Stimulated activated CD4-positive, alpha-beta T cell treated with anti-CD3 and anti-CD28 coated beads, Interleukin-12 subunit alpha, Interleukin-12 subunit beta, amount 100 ng/mL, for 24 hours (primary cell): ENCODE measurements around the gene CMTM8.
A peak's percentile ranks its signal among the peaks of the same experiment; 100 is the strongest.

Experiments
- DNase-seq, 2 experiments: peaks; one replicate each; pipeline ENCODE4 v3.0.0-alpha.2; 2020; ENCODE audit warnings: low read depth in 2 of 2

Gene CMTM8

DNA sequence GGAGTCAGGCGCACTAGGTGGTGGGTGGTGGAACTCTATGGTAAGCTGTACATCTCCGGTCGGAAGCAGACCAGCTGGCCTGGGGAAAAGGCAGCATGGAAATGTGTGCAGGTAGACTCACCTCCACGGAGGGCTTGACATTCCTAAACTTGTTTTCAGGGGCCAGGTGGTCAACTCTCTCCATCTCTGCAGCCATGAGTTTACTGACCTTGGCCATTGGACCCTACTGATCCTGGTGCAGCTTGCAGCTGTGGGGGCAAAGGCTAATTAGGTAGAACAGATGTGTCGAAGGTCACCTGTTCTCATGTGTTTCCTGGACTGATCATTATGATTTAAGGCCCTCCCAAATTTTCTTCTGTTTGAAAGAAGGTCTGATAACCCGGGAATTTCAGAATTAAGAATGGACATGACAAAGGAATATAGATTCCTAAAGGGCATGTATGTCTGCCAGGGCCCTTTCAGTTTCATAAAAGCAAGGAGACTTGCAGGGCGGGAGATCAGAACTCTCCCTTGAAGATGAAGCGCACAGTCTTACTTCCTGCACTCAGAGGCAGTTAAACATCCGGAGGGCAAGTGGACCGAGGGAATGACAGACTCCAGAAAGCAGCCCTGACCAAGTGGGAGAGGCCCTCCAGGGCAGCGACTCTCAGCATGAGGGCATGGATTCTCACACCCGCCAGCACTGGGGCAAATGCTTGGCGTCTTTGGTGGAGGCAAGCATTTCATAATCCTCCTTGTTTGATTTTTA is 97.1 kb downstream of the CMTM8 start:
- DNase-seq, result no peak

DNA sequence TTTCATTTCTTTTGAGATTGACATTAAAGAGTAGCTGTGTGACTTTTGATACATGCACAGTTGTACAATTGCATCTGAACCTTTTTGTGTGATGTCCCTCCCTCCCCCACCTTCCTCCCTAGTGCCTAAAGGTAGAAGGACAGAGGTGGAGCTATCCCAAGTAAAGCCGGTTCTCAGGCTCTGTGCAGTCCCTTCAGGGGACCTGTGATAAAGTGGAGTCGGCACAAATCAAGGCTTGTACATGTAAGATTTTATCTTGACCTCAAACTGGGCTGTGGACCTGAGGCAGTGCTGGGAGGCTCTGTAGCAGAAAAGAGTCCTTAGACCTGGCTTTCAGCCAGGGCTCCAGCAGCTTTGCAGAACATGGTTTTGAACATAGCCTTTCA is 97.6 kb downstream of the CMTM8 start:
- no peak for DNase-seq

- no peak for DNase-seq
These were observed 99.0 kb downstream of the CMTM8 start for GRCh38 chr3:32337505-32337904.

- no peak for DNase-seq
These were observed 101.6 kb downstream of the CMTM8 start for GRCh38 chr3:32340039-32340438.

DNA sequence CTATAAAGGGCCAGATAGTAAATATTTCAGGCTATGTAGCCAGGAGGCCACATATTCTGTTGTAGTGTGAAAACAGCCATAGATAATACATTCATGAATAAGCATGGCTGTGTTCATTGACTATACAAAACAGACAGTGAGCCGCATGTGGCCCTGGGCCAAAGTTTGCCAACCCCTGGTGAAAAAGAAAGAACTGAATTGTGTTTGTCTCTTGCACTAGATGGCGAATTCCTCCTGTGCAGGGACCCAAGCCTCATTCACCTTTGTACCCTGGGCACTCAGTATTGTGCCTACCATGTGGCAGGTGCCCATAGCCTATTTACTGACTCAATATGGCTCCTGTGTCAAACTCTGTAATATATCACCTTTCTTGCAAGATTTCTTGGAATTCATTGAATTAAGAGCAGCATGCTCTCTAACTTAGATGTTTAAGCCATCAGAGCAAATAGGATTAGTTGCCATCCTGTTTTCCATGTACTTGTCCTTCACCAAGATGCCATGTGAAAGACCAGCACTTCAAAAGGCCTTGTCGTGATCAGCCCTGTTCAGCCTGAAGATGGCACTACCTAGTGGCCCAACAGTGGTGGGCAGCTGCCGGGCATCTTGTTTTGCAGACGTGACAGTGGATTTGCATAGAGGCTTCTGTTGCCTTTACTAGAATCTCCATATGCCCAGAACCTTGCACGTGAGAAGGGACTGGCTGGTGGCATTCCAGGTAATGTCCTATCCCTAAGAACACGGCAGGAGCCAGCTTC is 102.3 kb downstream of the CMTM8 start:
- DNase-seq, result no peak

DNA sequence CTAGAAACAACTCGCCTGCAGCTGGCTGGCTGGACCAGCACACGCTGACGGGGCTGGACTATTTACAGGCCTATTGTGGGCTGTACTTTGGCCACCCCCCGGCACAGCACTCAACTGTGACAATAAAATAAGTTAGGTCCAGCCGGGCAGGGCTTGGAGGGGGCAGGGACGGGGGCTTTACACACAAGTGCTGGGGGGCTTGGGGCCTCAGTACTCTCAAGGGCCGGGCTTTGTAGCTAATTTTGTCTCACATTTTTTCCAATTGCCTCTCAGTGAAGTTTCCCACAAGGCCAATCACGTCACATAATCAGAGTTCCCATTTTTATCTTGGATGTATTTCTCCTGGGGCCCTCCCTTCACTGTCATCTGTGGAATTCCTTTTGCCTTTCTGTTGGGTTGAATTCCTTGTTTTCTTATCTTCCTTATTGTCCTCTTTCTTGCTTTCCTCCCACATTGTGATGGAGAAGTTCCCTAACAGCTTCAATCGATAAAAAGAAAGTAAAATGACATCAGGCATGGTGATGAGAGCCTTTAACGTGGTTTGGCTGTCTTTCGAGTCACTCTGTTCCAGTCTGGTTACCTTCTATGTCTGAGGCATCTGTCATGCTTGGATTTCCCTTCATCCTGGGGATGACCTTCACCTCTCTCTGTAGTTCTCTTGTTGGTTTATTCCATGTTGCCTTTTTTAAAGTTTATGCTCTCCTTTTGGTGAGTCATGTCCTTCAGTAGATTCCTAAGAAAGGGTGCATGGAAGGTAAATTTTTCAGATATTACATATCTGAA is 109.1 kb downstream of the CMTM8 start:
- DNase-seq, result no peak

GRCh38 chr3:32349184-32349583 is 110.7 kb downstream of the CMTM8 start:
- DNase-seq, result no peak

DNA sequence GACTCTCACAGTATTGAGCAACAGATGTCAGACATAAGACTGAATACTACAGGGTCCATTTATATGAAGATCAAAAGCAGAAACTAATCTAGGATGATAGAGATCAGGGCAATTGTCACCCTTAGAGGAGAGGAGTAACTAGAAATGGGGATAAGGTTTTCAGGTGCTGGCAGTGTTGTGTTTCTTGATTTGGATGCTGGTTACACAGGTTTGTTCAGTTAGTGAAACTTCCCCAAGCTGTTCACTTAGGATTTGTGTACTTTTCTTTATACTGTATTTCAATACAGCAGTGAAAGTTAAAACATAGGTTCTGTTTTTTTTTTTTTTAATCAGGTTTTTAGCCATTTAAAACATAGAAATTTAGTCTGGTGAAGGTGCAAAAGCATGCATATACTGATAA is 114.1 kb downstream of the CMTM8 start:
- no peak for DNase-seq

DNA sequence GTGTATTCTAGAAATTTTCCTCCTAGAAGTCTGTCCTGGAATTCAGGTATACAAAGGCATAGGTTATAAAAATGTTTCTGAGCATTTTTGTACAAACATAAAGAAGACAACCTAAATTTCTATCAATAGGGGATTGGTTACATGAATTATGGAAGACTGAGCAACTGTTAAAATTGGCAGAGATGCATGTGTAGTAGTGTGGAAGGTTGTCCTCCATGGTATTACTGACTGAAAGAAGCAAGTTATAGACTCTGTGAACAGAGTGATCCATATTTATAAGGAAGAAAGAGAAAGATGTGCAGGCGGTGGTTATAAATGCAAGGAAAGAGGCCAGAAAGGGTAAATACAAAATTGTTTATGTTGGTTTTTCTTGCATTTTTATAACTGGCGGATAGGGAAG is 114.9 kb downstream of the CMTM8 start:
- no peak for DNase-seq

GRCh38 chr3:32354362-32354778 is 115.9 kb downstream of the CMTM8 start:
- DNase-seq, result no peak

GRCh38 chr3:32355751-32356291 is 117.3 kb downstream of the CMTM8 start:
- DNase-seq, result no peak

DNA sequence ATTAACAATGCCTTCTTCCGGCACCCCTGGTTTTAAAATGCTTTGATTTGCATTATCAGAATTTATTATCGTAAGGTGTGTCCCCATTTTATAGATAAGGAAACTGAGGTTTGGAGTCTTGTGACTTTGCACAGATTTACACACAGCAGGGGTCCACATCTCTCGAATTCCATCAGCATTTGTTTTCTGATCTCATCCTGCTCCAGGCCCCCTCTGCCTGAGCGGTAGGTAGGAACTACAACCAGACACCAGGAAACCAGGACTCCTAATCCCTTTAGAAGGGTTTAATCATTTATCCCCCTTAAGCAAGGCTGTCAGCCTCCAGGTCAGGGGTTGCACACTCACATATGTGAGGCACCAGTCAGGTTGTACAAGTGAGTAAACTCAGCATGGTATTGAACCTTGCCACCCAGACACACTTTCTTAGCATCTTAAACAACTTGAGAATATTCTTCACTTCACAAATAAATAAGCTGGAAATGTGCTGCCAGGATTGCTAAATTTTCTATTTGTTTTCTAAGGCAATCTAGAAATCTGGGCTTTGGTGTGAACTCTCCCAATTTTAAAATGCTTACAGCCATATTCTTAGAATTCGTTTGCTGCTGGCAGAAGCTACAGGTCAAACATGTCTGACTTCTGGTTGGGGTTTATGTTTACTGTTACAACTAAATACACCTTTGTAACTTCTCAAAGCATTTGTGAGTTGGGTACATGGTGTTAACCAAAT is 121.4 kb downstream of the CMTM8 start:
- no peak for DNase-seq

DNA sequence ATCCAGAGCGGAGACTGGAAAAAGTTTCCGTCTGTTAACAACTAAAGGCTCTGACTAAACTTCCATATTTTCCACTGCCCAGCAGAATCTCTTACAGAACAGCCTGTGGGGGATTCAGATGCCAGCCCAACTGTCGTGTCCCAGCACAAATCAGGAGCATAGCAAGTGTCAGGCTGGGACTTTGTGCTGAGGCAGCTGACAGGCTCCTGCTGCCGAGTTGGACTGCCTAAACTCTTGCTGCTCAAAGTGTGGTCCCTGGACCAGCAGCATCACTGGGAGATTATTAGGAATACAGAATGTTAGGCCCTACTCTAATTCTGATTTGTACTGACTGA is 122.0 kb downstream of the CMTM8 start:
- DNase-seq, result no peak

DNA sequence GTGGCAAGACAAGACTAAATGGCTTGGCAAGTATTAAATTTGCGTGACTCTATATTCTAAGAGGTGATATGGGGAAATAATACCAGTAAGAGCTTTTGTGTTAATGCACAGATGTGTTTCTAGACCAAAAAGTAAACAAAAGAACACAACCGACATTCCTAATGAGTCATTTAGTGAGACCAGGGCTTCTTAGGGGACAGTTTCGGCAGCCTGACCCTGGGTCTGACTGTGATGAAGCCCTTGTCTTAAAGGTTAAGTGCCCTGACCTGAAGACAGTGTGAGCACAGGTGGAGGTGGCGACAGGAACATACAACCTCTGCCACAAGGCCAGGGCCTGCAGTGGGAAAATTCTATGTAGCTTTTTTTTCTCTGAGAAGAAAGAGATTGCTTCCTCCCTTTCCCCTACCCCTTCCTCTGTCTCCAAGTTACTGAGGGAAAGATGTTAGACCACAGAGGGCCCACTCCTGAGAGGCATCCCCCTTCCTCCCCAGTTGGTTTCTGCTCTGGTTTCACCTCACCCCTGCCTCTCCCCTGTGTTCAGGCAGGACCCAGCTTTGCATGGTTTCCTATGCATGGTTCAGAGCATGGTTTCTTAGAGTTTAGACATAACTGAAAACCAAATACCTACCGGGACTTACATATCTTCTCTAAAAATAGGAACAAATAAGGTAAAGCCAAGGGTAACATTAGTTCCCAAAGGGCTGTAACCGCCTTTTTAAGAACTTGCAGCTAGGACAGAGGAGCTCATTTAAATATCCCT is 128.3 kb downstream of the CMTM8 start:
- no peak for DNase-seq

DNA sequence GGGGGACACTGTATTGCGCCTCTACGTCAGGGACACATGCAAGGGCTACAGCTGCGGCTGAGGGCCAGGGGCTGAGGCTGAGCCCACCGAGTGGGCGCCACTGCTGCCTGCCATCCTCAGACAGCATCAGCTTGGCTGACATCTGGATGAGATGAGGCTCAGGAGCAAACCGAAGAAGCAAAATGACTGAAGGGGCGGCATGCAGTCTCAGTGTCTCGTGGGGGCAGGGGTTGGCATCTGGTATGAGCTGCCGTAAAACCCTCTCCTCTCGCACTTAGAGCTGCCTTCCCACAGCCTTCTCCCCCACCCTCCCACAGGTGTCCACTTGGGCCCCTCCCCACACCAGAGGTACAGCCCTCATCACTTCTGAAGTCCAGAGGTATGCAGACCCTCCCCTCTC is 129.0 kb downstream of the CMTM8 start:
- no peak for DNase-seq

DNA sequence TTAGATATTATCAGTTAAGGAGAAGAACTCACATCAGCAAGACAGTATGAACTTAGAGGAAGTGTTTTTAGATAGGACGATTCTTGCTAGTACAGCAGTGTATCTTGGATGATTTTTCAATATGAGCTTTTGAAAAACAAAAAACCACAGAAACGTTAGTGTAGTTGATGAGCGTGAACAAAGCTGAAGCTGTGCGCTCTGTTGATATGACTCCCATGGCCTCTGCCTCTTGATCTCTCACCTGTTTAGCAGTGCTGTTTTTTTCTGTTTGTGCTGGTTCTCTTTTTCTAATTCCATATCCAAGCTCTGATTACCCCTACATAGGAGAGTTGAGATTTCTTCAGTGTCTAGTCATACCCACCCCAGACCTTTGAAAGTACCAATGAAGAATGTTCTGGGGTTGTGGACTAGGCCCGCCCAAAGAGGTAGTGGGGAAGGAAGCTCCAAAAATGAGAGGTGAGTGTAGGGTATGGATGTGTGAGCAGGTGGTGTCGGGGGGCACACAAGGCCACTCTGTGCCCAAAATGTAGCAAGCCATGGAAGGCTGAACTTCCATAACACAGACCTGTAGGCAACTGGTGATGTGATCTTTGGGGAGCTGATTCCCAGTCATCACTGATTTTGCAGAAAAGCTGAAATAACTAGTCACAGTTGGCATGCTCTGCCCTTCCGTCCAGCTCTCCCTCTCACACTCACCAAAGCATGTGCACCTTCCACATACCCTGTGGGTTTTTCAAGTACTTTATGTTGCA is 133.2 kb downstream of the CMTM8 start:
- no peak for DNase-seq

GRCh38 chr3:32372213-32372490 is 133.7 kb downstream of the CMTM8 start:
- DNase-seq, result no peak

DNA sequence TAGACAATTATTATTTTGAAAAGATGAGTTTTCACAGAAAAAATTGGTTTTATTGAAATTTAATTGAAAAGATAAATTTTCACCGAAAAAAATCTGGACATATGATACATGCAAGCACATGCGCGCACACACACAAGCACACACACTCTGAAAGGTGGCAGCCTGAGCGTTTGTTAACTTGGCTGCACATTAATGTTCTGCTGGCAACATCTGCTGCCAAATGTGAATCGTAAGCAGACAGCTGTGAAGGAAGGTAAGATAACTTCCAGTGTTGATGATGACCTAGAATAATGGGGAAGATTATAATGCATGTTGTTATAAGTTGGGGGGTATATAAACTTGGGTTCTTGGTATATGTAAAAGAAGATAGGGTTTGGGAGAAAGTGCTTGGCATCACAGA is 134.8 kb downstream of the CMTM8 start:
- no peak for DNase-seq

- DNase-seq, result no peak
These were observed 135.4 kb downstream of the CMTM8 start for GRCh38 chr3:32373844-32374243.

DNA sequence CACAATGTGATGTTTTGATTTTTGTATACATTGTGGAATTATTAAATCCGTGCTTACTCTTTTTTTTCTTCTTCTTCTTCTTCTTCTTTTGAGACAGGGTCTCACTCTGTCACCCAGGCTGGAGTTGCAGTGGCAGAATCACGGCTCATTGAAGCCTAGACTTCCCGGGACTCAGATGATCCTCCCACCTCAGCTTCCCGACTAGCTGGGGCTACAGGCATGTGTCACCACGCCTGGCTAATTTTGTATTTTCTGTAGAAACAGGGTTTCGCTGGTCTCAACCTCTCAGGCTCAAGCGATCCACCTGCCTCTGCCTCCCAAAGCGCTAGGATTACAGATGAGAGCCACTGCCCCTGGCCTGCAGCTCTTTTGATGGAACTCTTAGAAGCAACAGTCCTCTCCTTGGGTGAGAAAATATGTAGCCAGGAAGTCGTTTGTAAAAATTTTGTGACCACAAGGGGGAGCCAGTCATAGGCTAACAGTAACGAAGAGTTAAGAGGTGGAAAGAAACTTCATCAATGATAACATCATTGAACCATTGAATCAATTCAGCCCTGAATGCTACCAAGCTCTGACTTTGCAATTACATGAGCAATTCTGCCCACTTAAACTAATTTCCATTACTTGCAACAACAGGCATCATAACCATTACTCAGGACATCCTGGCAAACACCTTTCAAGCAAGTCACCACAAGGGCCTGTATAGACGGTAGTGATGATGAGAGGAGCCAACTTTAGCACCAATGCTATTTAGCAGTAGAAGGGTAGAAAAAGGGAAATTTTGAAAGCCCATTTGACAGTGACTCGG is 136.5 kb downstream of the CMTM8 start:
- DNase-seq, result peak in 1 of 2 experiments; percentile 46
